H9 (cell line): ENCODE measurements around the gene TBPL1. TPM values are rescaled to one million over a fixed set of nuclear protein-coding genes. Genes with fewer than 3 reads are reported as not detected.

Experiments
- DNase-seq: peaks from one replicate; pipeline ENCODE4 v3.0.0-alpha.2; 2017
- H2AFZ ChIP-seq: one replicate; pipeline ENCODE4 v1.6.1; 2013; ENCODE audit warnings: mild to moderate bottlenecking, low read length, control low read depth, moderate library complexity
- H2AK5ac ChIP-seq: 2 replicates; pipeline ENCODE4 v1.6.1; 2013; ENCODE audit warnings: low read length, control low read depth, mixed read lengths; ENCODE audit not compliant: insufficient read length
- H2BK120ac ChIP-seq: one replicate; pipeline ENCODE4 v1.6.1; 2013; ENCODE audit warnings: low read depth, mild to moderate bottlenecking, low read length, control low read depth, inconsistent platforms; ENCODE audit not compliant: poor library complexity, severe bottlenecking
- H2BK12ac ChIP-seq: 2 replicates; pipeline ENCODE4 v1.6.1; 2013; ENCODE audit warnings: low read length, control low read depth, mixed read lengths, low read depth; ENCODE audit not compliant: insufficient read length
- H2BK15ac ChIP-seq: 2 replicates; pipeline ENCODE4 v1.6.1; 2013; ENCODE audit warnings: low read depth, low read length, control low read depth
- H2BK20ac ChIP-seq: one replicate; pipeline ENCODE4 v1.6.1; 2013; ENCODE audit warnings: low read depth, mild to moderate bottlenecking, low read length, control low read depth, inconsistent platforms; ENCODE audit not compliant: poor library complexity, severe bottlenecking
- H2BK5ac ChIP-seq: 2 replicates; pipeline ENCODE4 v1.6.1; 2013; ENCODE audit warnings: low read length, control low read depth, mixed read lengths; ENCODE audit not compliant: insufficient read length
- H3K14ac ChIP-seq: 2 replicates; pipeline ENCODE4 v1.6.1; 2013; ENCODE audit warnings: low read length, control low read depth; ENCODE audit not compliant: insufficient read depth
- H3K18ac ChIP-seq: 2 replicates; pipeline ENCODE4 v1.6.1; 2013; ENCODE audit warnings: low read depth, mild to moderate bottlenecking, mixed read lengths, low read length, control low read depth; ENCODE audit not compliant: insufficient read length
- H3K23ac ChIP-seq: 2 replicates; pipeline ENCODE4 v1.6.1; 2013; ENCODE audit warnings: low read length, control low read depth, mixed read lengths, low read depth; ENCODE audit not compliant: insufficient read length
- H3K23me2 ChIP-seq: 2 replicates; pipeline ENCODE4 v1.6.1; 2013; ENCODE audit warnings: low read depth, mild to moderate bottlenecking, mixed read lengths, low read length, control low read depth; ENCODE audit not compliant: insufficient read length, poor library complexity, severe bottlenecking
- H3K27ac ChIP-seq: 2 replicates; pipeline ENCODE4 v1.5.1; 2013; ENCODE audit warnings: low read length, control low read depth, mixed read lengths, low read depth; ENCODE audit not compliant: insufficient read length
- H3K27me3 ChIP-seq: 2 replicates; pipeline ENCODE4 v1.6.1; 2013; ENCODE audit warnings: low read length, control low read depth, inconsistent platforms; ENCODE audit not compliant: insufficient read depth
- H3K4ac ChIP-seq: 2 replicates; pipeline ENCODE4 v1.6.1; 2013; ENCODE audit warnings: low read depth, mild to moderate bottlenecking, control low read depth, inconsistent platforms, low read length, moderate library complexity
- H3K4me1 ChIP-seq: 2 replicates; pipeline ENCODE4 v1.6.1; 2013; ENCODE audit warnings: low read length, control low read depth, inconsistent platforms; ENCODE audit not compliant: insufficient read depth
- H3K4me2 ChIP-seq: 2 replicates; pipeline ENCODE4 v1.6.1; 2013; ENCODE audit warnings: low read length, control low read depth, mixed read lengths; ENCODE audit not compliant: insufficient read length, insufficient read depth
- H3K56ac ChIP-seq: 2 replicates; pipeline ENCODE4 v1.6.1; 2013; ENCODE audit warnings: low read depth, mild to moderate bottlenecking, mixed read lengths, low read length, control low read depth; ENCODE audit not compliant: insufficient read length
- H3K79me1 ChIP-seq: 2 replicates; pipeline ENCODE4 v1.6.1; 2013; ENCODE audit warnings: low read depth, mild to moderate bottlenecking, moderate library complexity, low read length, control low read depth, inconsistent platforms; ENCODE audit not compliant: insufficient read depth, poor library complexity, severe bottlenecking
- H3K79me2 ChIP-seq: 2 replicates; pipeline ENCODE4 v1.6.1; 2013; ENCODE audit warnings: low read length, control low read depth, inconsistent platforms; ENCODE audit not compliant: insufficient read depth
- H3K9ac ChIP-seq: 2 replicates; pipeline ENCODE4 v1.6.1; 2013; ENCODE audit warnings: low read length, control low read depth, mixed read lengths; ENCODE audit not compliant: insufficient read length; ENCODE audit errors: extremely low read depth
- H3K9me3 ChIP-seq: one replicate; pipeline ENCODE4 v1.6.1; 2013; ENCODE audit warnings: low read depth, low read length, inconsistent platforms; ENCODE audit not compliant: control insufficient read depth
- H3T11ph ChIP-seq: one replicate; pipeline ENCODE4 v1.6.1; 2013; ENCODE audit warnings: mild to moderate bottlenecking, low read length, control low read depth, inconsistent platforms
- H4K20me1 ChIP-seq: one replicate; pipeline ENCODE4 v1.6.1; 2013; ENCODE audit not compliant: control insufficient read depth, insufficient read length, insufficient read depth
- H4K5ac ChIP-seq: 2 replicates; pipeline ENCODE4 v1.6.1; 2013; ENCODE audit warnings: low read depth, mild to moderate bottlenecking, mixed read lengths, low read length, control low read depth; ENCODE audit not compliant: insufficient read length
- H4K8ac ChIP-seq: replicated peaks from 2 replicates; pipeline ENCODE4 v1.6.1; 2013; ENCODE audit warnings: low read length, control low read depth, mixed read lengths, low read depth; ENCODE audit not compliant: insufficient read length
- H4K91ac ChIP-seq: 2 replicates; pipeline ENCODE4 v1.6.1; 2013; ENCODE audit warnings: low read depth, mild to moderate bottlenecking, moderate library complexity, mixed read lengths, low read length, control low read depth; ENCODE audit not compliant: insufficient read length
- H3K27ac Mint-ChIP-seq, 3 experiments: 2 replicates in 2 of 3; 3 replicates in 1 of 3; pipeline ENCODE4 v1.8.0; 2020 to 2021; ENCODE audit warnings: mixed read lengths in 3 of 3, mild to moderate bottlenecking in 1 of 3, moderate library complexity in 1 of 3
- H3K27me3 Mint-ChIP-seq: 2 replicates; pipeline ENCODE4 v1.8.0; 2021; ENCODE audit warnings: low read depth, mild to moderate bottlenecking, moderate library complexity, mixed read lengths
- H3K36me3 Mint-ChIP-seq, 3 experiments: 2 replicates in 2 of 3; 3 replicates in 1 of 3; pipeline ENCODE4 v1.8.0; 2020 to 2021; ENCODE audit warnings: low read depth in 3 of 3, mixed read lengths in 3 of 3; ENCODE audit not compliant: insufficient read depth in 1 of 3
- H3K4me1 Mint-ChIP-seq, 2 experiments: 2 replicates each; pipeline ENCODE4 v1.8.0; 2020; ENCODE audit warnings: mixed read lengths in 2 of 2
- H3K4me3 Mint-ChIP-seq, 2 experiments: 2 replicates in 1 of 2; 3 replicates in 1 of 2; pipeline ENCODE4 v1.8.0; 2020 to 2021; ENCODE audit warnings: mild to moderate bottlenecking in 2 of 2, mixed read lengths in 2 of 2, moderate library complexity in 1 of 2
- H3K9me3 Mint-ChIP-seq, 2 experiments: 2 replicates in 1 of 2; 3 replicates in 1 of 2; pipeline ENCODE4 v1.8.0; 2020; ENCODE audit warnings: mild to moderate bottlenecking in 2 of 2, mixed read lengths in 2 of 2, moderate library complexity in 1 of 2
- CTCF ChIP-seq: fragments of 200-600 bp; sonication (generic); conservative IDR thresholded peaks from 3 replicates; pipeline ENCODE4 v1.8.0; 2021; ENCODE audit warnings: antibody characterized with exemption, mild to moderate bottlenecking
- WGBS: extraction: QIAGEN DNeasy Blood & Tissue Kit; methylation state at CpG from one replicate; pipeline ENCODE4 v1.1.7; 2013; ENCODE audit warnings: missing lambda C conversion rate, low lambda C conversion rate, mixed read lengths; ENCODE audit not compliant: insufficient read length; ENCODE audit errors: extremely low coverage; 5-methylcytosine and 5-hydroxymethylcytosine counted together
- total RNA-seq: library from RNA; stranded (reverse); gene quantifications from 2 replicates; pipeline ENCODE4 v1.2.1, GENCODE V29; 2021

The TBPL1 gene
- total RNA-seq, 1 experiment from 2014 or later: 49.7 TPM

DNA sequence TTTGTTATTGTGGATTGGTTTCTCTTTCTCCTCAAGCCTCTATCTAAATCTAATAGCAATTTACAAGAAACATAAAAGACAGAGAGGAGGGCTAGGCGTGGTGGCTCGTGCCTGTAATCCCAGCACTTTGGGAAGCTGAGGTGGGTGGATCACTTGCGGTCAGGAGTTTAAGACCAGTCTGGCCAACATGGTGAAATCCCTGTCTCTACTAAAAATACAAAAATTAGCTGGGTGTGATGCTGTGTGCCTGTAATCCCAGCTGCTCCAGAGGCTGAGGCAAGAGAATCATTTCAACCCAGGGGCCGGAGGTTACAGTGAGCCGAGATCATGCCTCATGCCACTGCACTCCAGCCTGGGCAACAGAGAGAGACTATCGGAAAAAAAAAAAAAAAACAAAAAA lies 52.8 kb downstream of the TBPL1 start:
- H3K36me3 Mint-ChIP-seq: peaks cover 0 to 8% (median 0%) of the 10 kb centered on the region in 3 experiments; a peak in 2 of 7 replicates
- no peaks in the 10 kb centered on the region; the same call in 1 of the 2 replicates for H3K27me3 Mint-ChIP-seq
- Histone ChIP-seq H2BK120ac (no peak overlapping the region), H2AFZ (no peak overlapping the region), H3K18ac (no peak overlapping the region), H3K9me3 (no peaks in the 10 kb centered on the region), H4K20me1 (no peaks in the 10 kb centered on the region), H3K4ac (no peak overlapping the region), H3K56ac (no peak overlapping the region), H3K79me2 (no peaks in the 10 kb centered on the region), H3K23me2 (no peaks in the 10 kb centered on the region), H2BK20ac (no peak overlapping the region), H3K9ac (no peak overlapping the region), H3K4me1 (0 out of 2 replicates have a peak, but pooled peaks cover 2% of the 10 kb centered on the region), H3K14ac (no peak overlapping the region), H2AK5ac (no peak overlapping the region), H2BK12ac (no peak overlapping the region), H3K4me2 (no peak overlapping the region), H3K79me1 (no peaks in the 10 kb centered on the region), H4K91ac (no peak overlapping the region), H4K8ac (no peak overlapping the region), H2BK15ac (no peak overlapping the region), H3T11ph (no peak overlapping the region), H4K5ac (no peak overlapping the region), H3K23ac (no peak overlapping the region), H3K27me3 (no peaks in the 10 kb centered on the region), H2BK5ac (no peak overlapping the region), H3K27ac (no peak overlapping the region)
- peaks cover 9 to 10% of the 10 kb centered on the region in 2 experiments for H3K4me1 Mint-ChIP-seq
- no peaks in the 10 kb centered on the region for H3K9me3 Mint-ChIP-seq
- H3K27ac Mint-ChIP-seq: no peak overlapping the region
- TF ChIP-seq CTCF: no peak
- DNase-seq: no peak
- no CpG with 5 or more reads among the region's 6 CpGs for WGBS
- no peak overlapping the region for H3K4me3 Mint-ChIP-seq
